A549 (cell line): Measurements from ENCODE around the gene RNF128.

Experiments used
- ZFP36 ChIP-seq: fragments of 450-650 bp; IDR thresholded peaks from 2 replicates; pipeline ENCODE4 v1.6.1; 2014; ENCODE audit warnings: borderline replicate concordance; ENCODE audit not compliant: partially characterized antibody
- TF ChIP-seq, protein P1 (sequence below): fragments of >200 bp; sonication (Bioruptor Twin); formaldehyde crosslinking; IDR thresholded peaks from 3 replicates; pipeline ENCODE4 v1.5.1; 2016
- TF ChIP-seq, protein P2 (sequence below): fragments of 200-600 bp; sonication (generic); IDR thresholded peaks from 2 replicates; pipeline ENCODE4 v1.6.1; 2016; ENCODE audit warnings: antibody characterized with exemption, mild to moderate bottlenecking, moderate library complexity

DNA sequence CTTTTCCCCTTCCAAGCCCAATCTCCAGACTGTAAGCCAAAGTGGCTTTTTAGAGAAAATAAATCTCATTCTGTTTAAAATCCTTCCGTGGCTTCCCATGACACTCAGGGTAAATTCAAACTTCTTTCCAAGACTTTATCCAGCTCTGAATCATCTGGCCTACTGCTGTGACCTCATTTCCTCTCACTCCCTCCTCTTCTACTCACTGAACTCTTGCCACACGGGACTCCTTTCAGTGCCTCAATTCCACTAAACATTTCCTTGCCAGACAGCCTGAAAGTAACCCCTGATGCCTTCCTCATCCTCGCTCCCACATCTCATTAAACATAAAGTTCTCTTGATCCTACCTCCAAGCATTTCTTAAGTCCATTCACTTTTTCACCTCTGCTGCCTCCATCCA lies 27.8 kb upstream of the RNF128 start:
- TF ChIP-seq, protein P1, sequence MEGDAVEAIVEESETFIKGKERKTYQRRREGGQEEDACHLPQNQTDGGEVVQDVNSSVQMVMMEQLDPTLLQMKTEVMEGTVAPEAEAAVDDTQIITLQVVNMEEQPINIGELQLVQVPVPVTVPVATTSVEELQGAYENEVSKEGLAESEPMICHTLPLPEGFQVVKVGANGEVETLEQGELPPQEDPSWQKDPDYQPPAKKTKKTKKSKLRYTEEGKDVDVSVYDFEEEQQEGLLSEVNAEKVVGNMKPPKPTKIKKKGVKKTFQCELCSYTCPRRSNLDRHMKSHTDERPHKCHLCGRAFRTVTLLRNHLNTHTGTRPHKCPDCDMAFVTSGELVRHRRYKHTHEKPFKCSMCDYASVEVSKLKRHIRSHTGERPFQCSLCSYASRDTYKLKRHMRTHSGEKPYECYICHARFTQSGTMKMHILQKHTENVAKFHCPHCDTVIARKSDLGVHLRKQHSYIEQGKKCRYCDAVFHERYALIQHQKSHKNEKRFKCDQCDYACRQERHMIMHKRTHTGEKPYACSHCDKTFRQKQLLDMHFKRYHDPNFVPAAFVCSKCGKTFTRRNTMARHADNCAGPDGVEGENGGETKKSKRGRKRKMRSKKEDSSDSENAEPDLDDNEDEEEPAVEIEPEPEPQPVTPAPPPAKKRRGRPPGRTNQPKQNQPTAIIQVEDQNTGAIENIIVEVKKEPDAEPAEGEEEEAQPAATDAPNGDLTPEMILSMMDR: no peak
- TF ChIP-seq, protein P2, sequence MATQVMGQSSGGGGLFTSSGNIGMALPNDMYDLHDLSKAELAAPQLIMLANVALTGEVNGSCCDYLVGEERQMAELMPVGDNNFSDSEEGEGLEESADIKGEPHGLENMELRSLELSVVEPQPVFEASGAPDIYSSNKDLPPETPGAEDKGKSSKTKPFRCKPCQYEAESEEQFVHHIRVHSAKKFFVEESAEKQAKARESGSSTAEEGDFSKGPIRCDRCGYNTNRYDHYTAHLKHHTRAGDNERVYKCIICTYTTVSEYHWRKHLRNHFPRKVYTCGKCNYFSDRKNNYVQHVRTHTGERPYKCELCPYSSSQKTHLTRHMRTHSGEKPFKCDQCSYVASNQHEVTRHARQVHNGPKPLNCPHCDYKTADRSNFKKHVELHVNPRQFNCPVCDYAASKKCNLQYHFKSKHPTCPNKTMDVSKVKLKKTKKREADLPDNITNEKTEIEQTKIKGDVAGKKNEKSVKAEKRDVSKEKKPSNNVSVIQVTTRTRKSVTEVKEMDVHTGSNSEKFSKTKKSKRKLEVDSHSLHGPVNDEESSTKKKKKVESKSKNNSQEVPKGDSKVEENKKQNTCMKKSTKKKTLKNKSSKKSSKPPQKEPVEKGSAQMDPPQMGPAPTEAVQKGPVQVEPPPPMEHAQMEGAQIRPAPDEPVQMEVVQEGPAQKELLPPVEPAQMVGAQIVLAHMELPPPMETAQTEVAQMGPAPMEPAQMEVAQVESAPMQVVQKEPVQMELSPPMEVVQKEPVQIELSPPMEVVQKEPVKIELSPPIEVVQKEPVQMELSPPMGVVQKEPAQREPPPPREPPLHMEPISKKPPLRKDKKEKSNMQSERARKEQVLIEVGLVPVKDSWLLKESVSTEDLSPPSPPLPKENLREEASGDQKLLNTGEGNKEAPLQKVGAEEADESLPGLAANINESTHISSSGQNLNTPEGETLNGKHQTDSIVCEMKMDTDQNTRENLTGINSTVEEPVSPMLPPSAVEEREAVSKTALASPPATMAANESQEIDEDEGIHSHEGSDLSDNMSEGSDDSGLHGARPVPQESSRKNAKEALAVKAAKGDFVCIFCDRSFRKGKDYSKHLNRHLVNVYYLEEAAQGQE: no peak
- no peak for TF ChIP-seq ZFP36
